Cardiac muscle cell (in vitro differentiated cells and primary cell): ENCODE results near the gene AZIN2. TPM values are rescaled to one million over a fixed set of nuclear protein-coding genes. Genes with fewer than 3 reads are reported as not detected.

Experiments
- DNase-seq, 2 donors: peaks; one replicate each; pipeline versions ENCODE4 v3.0.0 to v3.0.0-alpha.2; 2010 to 2017; ENCODE audit warnings: low read depth in 1 of 2, low spot score in 1 of 2
- H3K27ac ChIP-seq: fragments of 200-600 bp; sonication (generic); 2 replicates; pipeline ENCODE4 v1.5.1; 2016
- H3K27me3 ChIP-seq: fragments of 200-600 bp; sonication (generic); 2 replicates; pipeline ENCODE4 v1.6.0; 2016; ENCODE audit warnings: control low read depth
- H3K36me3 ChIP-seq: fragments of 200-600 bp; sonication (generic); 2 replicates; pipeline ENCODE4 v1.5.1; 2016; ENCODE audit warnings: control low read depth
- H3K4me1 ChIP-seq: fragments of 200-600 bp; sonication (generic); 2 replicates; pipeline ENCODE4 v1.8.1; 2017; ENCODE audit warnings: low read depth, mild to moderate bottlenecking, mixed run types
- H3K4me3 ChIP-seq: fragments of 200-600 bp; sonication (generic); 2 replicates; pipeline ENCODE4 v1.5.1; 2016; ENCODE audit warnings: mild to moderate bottlenecking
- H3K9me3 ChIP-seq: fragments of 200-600 bp; sonication (generic); 2 replicates; pipeline ENCODE4 v1.5.1; 2017; ENCODE audit warnings: low read depth, mild to moderate bottlenecking, control low read depth
- CTCF ChIP-seq: IDR thresholded peaks from 2 replicates; pipeline ENCODE4 v1.5.1; 2012; ENCODE audit warnings: low read depth, mild to moderate bottlenecking, low read length
- polyA plus RNA-seq: library from polyadenylated mRNA; unstranded; fragments of >200 nt; fragmentation: Nextera tagmentation; extraction: Ambion mirVana; gene quantifications from 2 replicates; pipeline ENCODE4 v1.2.1, GENCODE V29; 2016
- total RNA-seq: library from RNA; depleted of rRNA; stranded (reverse); fragments of >200 nt; gene quantifications from 2 replicates; pipeline ENCODE4 v1.2.3, GENCODE V29; 2016

The AZIN2 gene
- total RNA-seq: 7.7 and 9.7 TPM in 2 replicates
- polyA plus RNA-seq: 13.4 and 18.6 TPM in 2 replicates

GRCh38 chr1:33080885-33081553 is at the start of gene AZIN2:
TSS of gene AZIN2 (plus strand) at chr1:33081153. CDS start at chr1:33082250, 1,097 bp downstream.
- no peak for TF ChIP-seq CTCF
- Histone ChIP-seq H3K9me3 (no peaks in the 10 kb centered on the region), H3K27me3 (peaks cover 34% of the 10 kb centered on the region), H3K4me1 (no peaks in the 10 kb centered on the region), H3K4me3 (peak within 1 kb of the TSS; percentile 46), H3K36me3 (no peaks in the 10 kb centered on the region), H3K27ac (no peak within 1 kb of the TSS)
- DNase-seq: peak; percentile 96 to 98

DNA sequence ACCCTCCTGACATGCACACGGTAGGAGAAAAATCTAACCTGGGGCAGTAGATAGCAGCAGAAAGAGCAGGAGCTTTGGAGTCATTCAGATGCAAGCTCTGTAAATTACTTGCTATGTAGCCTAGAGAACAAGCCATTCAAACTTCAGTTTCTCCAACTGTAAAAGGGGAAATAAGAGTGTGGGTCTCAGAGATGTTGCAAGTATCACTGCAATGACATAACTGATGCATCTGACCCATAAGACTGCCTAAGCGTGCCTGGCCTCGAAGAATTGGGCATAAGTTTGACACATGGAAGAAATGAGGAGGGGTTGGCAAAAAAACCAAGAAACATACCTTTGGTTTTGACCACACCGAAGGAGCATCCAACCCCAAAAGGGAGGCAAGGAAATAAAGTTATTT is 49.4 kb upstream of the AZIN2 start:
- H3K4me3 ChIP-seq: no peak overlapping the region
- no peak for TF ChIP-seq CTCF

DNA sequence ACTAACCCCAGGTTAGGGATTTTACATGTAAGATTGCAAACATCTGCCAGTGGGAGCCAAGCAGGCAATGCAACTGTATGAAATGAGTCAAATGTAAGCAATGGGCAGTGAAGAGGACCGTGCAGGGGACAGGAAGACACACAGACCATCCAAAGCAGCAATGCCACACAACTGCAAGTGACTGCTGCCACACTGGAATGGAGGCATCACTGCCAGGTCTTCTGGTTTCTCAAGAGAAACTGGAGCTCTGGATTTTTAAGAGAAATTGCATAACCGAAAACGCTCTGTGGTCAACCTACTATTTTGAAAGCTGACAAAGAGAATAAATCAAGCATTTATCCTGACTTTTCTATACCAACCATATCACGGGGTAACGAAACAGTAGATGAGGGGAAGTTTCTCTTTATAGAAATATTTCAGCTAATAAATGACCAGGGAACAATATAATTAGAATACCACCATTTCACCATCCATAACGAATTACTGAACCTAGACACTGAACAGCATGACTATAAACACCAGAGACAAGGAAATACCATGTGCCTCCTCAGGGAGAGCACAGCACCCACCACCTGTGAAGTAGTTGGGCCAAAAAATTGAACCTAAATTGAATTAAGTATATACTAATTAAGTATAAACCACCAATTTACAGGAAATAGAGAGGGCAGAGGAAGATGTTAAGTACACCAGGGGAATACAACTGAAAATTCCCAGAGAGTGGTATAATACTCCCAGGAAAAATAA is 48.7 kb upstream of the AZIN2 start:
- no peak for TF ChIP-seq CTCF
- Histone ChIP-seq H3K27me3 (no peaks in the 10 kb centered on the region), H3K36me3 (peaks cover 3% of the 10 kb centered on the region), H3K9me3 (no peaks in the 10 kb centered on the region), H3K4me1 (peaks cover 24% of the 10 kb centered on the region), H3K4me3 (no peak overlapping the region), H3K27ac (no peak overlapping the region)
- no peak for DNase-seq

More for the DNA sequence above, 49.4 kb upstream of the AZIN2 start:
- H3K36me3 ChIP-seq: peaks cover 3% of the 10 kb centered on the region
- no peak for DNase-seq
- H3K27me3 ChIP-seq: no peaks in the 10 kb centered on the region
- H3K4me1 ChIP-seq: peaks cover 30% of the 10 kb centered on the region
- no peak overlapping the region for H3K27ac ChIP-seq
- no peaks in the 10 kb centered on the region for H3K9me3 ChIP-seq

DNA sequence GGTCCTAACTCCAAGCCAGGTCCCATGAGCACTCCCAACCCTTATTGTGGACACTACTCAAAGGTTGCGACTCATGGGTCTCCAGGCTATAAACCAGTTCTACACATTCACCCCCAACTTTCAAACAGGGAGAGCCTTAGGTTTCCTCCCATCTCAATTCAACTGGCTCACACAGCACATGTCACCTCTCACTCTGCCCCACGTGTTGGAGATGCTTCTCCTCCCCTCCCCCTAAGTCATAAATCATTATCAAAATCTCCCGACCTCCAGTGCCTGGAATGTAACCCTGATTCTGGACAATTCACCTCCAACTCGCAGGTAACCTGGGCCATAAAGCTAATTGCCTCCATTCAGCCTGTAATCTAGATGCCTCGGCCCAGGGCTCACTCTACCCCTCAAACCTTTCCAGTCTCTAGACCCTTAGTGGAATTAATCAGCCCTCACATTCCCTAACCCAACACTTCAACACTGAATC is 44.9 kb upstream of the AZIN2 start:
- peak overlapping the region; percentile 75 for H3K27ac ChIP-seq
- H3K36me3 ChIP-seq: peaks cover 3% of the 10 kb centered on the region
- H3K4me3 ChIP-seq: peak overlapping the region; percentile 60
- H3K9me3 ChIP-seq: no peaks in the 10 kb centered on the region
- no peak for TF ChIP-seq CTCF
- peaks cover 11% of the 10 kb centered on the region for H3K4me1 ChIP-seq
- H3K27me3 ChIP-seq: no peaks in the 10 kb centered on the region
- no peak for DNase-seq

DNA sequence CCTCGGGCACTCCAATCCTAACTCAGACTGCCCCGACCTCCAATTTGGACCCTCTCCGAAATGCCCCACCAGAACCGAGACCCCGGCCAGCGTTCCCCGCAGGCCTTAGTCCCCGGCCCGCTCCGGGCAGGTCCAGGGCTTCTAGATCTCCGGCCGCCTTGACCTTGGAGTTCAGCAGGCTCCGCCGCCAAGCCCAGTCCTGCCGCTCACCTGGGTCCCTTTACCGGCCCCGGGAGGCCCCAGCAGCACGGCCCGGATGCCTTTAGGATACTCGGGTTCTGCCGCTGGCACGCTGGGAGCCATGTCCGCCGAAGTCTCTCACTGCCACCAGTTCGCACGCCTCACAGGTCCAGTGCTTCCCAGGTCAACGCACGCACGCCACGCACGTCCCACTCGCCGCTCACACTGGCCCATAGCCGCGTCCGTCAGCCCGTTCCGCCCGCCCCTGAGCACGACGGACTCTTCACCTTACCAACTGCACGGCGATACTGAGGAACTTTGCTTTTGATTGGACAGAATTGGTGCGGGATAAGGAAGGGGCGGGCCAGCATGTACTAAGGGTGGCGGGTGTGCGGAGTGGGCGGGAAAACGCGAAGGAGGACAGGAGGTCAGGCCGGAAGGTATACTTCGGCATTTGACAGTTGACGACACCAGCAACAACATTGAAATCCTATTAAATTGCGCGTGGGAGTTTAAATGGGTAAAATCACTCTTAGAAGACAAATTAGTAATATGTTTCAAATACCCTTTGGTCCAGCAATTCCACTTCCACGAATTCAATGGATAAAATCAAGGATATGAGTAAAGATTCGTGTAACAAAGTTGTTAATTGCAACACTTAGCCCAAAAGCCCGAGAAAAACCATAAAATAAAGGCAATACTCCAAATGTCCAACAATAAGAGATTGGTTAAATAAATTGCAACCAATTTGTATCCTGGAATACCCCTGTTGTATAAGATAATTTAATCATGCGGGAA is 44.1 kb upstream of the AZIN2 start, which contains the start of gene AK2:
TSS of gene AK2 (minus strand) at position 358 of the 978 bp plus-strand sequence. CDS start at position 303, 55 bp downstream.
- Histone ChIP-seq H3K36me3 (peaks cover 3% of the 10 kb centered on the region), H3K4me3 (peak within 1 kb of the TSS; percentile 60), H3K27me3 (no peaks in the 10 kb centered on the region), H3K4me1 (peaks cover 8% of the 10 kb centered on the region), H3K9me3 (no peaks in the 10 kb centered on the region), H3K27ac (peak within 1 kb of the TSS; percentile 75)
- TF ChIP-seq CTCF: no peak
- DNase-seq: peak; percentile 97 to 98
